Adrenal gland (tissue), 12 donors: ENCODE data around the gene NIPSNAP3A. TPM values are rescaled to one million over a fixed set of nuclear protein-coding genes. Genes with fewer than 3 reads are reported as not detected.

Experiments used
- DNase-seq, 7 donors: peaks; one replicate each; pipeline ENCODE4 v3.0.0-alpha.2; 2019 to 2020
- H3K27ac ChIP-seq, 5 donors: fragments of 200-600 bp; sonication (generic) in 4 of 5; 1 replicate in 3 of 5; 2 replicates in 2 of 5; pipeline versions ENCODE4 v1.5.1 to v1.8.0; 2016 to 2020; ENCODE audit warnings: mild to moderate bottlenecking in 1 of 5
- H3K27me3 ChIP-seq: fragments of 200-600 bp; 2 replicates; pipeline ENCODE4 v1.8.0; 2021
- H3K36me3 ChIP-seq, 2 donors: fragments of 200-600 bp; replicated peaks in 1 of 2; 1 replicate in 1 of 2; 2 replicates in 1 of 2; pipeline versions ENCODE4 v1.5.1 to v1.8.0; 2018 to 2022
- H3K4me1 ChIP-seq, 2 donors: fragments of 200-600 bp; replicated peaks in 1 of 2; 1 replicate in 1 of 2; 2 replicates in 1 of 2; pipeline versions ENCODE4 v1.5.1 to v1.8.0; 2018 to 2021
- H3K4me3 ChIP-seq, 4 donors: fragments of 200-600 bp; sonication (generic) in 3 of 4; one replicate each; pipeline ENCODE4 v1.5.1; 2016 to 2018
- H3K9me3 ChIP-seq, 3 donors: fragments of 200-600 bp; sonication (generic) in 1 of 3; replicated peaks in 1 of 3; 1 replicate in 2 of 3; 2 replicates in 1 of 3; pipeline versions ENCODE4 v1.5.1 to v1.8.0; 2016 to 2021
- CTCF ChIP-seq, 6 experiments: fragments of 450-650 bp in 4 of 6; fragments of 200-600 bp in 2 of 6; sonication (generic) in 1 of 6; IDR thresholded peaks; 1 replicate in 5 of 6; 2 replicates in 1 of 6; pipeline versions ENCODE4 v1.5.1 to v1.8.0; 2016 to 2021; ENCODE audit warnings: antibody characterized with exemption in 6 of 6, mild to moderate bottlenecking in 2 of 6, moderate library complexity in 1 of 6
- POLR2A ChIP-seq, 2 donors: fragments of 450-650 bp; IDR thresholded peaks; one replicate each; pipeline ENCODE4 v1.6.1; 2017; ENCODE audit warnings: antibody characterized with exemption in 2 of 2, mild to moderate bottlenecking in 2 of 2, moderate library complexity in 1 of 2
- WGBS, 4 donors: extraction: QIAGEN DNeasy Blood & Tissue Kit in 2 of 4; methylation state at CpG; one replicate each; pipeline versions ENCODE4 v1.1.5 to v1.1.7; 2013 to 2017; 5-methylcytosine and 5-hydroxymethylcytosine counted together
- intact Hi-C, 2 donors: fragments of 100-400 bp; cut with DNase I; formaldehyde crosslinking; loops; one replicate each; pipeline versions ENCODE4 v1.14.1 to v1.15.0; 2022 to 2023
- polyA plus RNA-seq, 3 donors: library from polyadenylated mRNA; stranded (reverse); fragments of 200-250 nt in 2 of 3; fragments of 350-450 nt in 1 of 3; fragmentation: Illumina TruSeq in 1 of 3; extraction: RNeasy Lipid Tissue Mini Kit (QIAGEN cat#74804) in 1 of 3; gene quantifications; one replicate each; pipeline ENCODE4 v1.2.3, GENCODE V29; 2013 to 2014
- total RNA-seq, 9 donors: library from RNA; depleted of rRNA in 4 of 9; stranded (reverse); fragments of >200 nt in 4 of 9; fragments of 120-200 nt in 1 of 9; fragmentation: NEBNext Ultra II Directional in 1 of 9; extraction: Animal tissue kit (Norgen Biotek cat#: 25700) in 1 of 9; gene quantifications; one replicate each; pipeline versions ENCODE4 v1.1.0 to v1.2.4, GENCODE V29; 2013 to 2023
- donor health status: healthy with polysubstance abuse.
- donor health status: Bipolar disorder and iron deficiency.
- donor health status: DM: yes; HTN: yes; CAD: no.
- donor health status: DM: no; HTN: no; CAD: no.
- donor health status: DM: no; HTN: no; CAD: no.
- donor health status: DM: yes; HTN: yes; CAD: no.

NIPSNAP3A gene
- total and polyA plus RNA-seq, 12 donors, result 18.3 to 164 (median 43.7) TPM

GRCh38 chr9:104772714-104773510, 25.4 kb downstream of the NIPSNAP3A start:
- Histone ChIP-seq H3K27me3 (no peaks in the 10 kb centered on the region), H3K27ac (peak overlapping the region; percentile 49 to 82 (median 72)), H3K9me3 (no peaks in the 10 kb centered on the region), H3K4me3 (peak overlapping the region in 1 of 4 donors; percentile 23), H3K36me3 (no peaks in the 10 kb centered on the region), H3K4me1 (peaks cover 21 to 76% of the 10 kb centered on the region in 2 donors)
- 19 to 33% (median 26%) methylated on average over 5 of the region's 5 CpGs for WGBS, 4 donors
- intact Hi-C loops, result no loop called here
- peak in 3 of 7 donors; percentile 42 to 56 (median 46) for DNase-seq
- TF ChIP-seq POLR2A (IDR thresholded peaks at IDR 0.05) (no peak), CTCF (IDR thresholded peaks at IDR 0.05) (no peak)

- peak in 1 of 2 donors; percentile 14 for TF ChIP-seq POLR2A (IDR thresholded peaks at IDR 0.05)
- TF ChIP-seq CTCF (IDR thresholded peaks at IDR 0.05), result no peak
- DNase-seq, result no peak
- H3K4me3 ChIP-seq, result no peak overlapping the region
- H3K9me3 ChIP-seq, result no peaks in the 10 kb centered on the region
- no peaks in the 10 kb centered on the region for H3K27me3 ChIP-seq
- no peaks in the 10 kb centered on the region for H3K36me3 ChIP-seq
- intact Hi-C loops, result no loop called here
- H3K4me1 ChIP-seq, result peaks cover 21 to 79% of the 10 kb centered on the region in 2 donors
- H3K27ac ChIP-seq, result peak overlapping the region; percentile 41 to 82 (median 55)
- 6 to 25% (median 11%) methylated on average over 1 of the region's 1 CpG for WGBS, 4 donors
These were observed 26.6 kb downstream of the NIPSNAP3A start for GRCh38 chr9:104774132-104774531.

DNA sequence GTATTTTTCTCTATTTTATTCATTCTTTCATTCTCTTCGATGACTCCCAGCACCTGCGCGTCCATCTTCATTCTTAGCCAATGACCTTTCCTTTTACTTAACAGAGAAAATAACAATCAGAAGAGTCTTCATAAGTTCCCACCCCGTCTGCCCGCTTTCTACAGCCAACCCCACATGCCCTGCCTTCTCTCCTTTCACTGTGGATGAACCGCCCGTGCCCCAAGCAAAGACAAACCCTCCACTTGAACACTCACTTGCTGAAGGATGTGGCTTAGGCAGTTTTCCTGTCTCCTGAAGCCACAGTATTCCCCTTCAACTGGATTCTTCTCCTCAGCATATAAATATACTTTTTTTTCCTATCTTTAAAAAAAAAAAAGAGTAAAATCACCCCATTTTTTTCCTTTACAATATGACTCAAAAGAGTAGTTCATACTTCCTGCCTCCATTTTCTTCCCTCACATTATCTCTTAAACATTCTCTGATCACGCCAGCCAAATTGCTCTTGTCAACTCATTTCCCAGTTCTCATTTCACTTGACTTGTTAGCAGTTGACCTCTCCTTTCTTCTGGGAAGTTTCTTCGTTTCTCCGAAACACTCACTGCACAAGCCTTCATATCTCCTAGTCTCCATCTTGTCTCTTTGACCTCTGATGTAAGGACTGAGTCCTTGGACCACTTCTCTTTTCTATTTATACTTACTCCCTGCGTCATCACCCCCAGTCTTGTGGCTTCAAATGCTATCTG, 27.5 kb downstream of the NIPSNAP3A start:
- H3K9me3 ChIP-seq, result no peaks in the 10 kb centered on the region
- WGBS, 4 donors, result 72 to 82% (median 77%) methylated on average over 11 of the region's 11 CpGs
- H3K4me1 ChIP-seq, result peaks cover 21 to 75% of the 10 kb centered on the region in 2 donors
- DNase-seq, result peak in 4 of 7 donors; percentile 55 to 72 (median 62)
- H3K27me3 ChIP-seq, result no peaks in the 10 kb centered on the region
- peak overlapping the region; percentile 49 to 82 (median 55) for H3K27ac ChIP-seq
- H3K4me3 ChIP-seq, result no peak overlapping the region
- H3K36me3 ChIP-seq, result no peaks in the 10 kb centered on the region
- TF ChIP-seq POLR2A (IDR thresholded peaks at IDR 0.05) (peak in 1 of 2 donors; percentile 14), CTCF (IDR thresholded peaks at IDR 0.05) (no peak)
- intact Hi-C loops, result no loop called here

DNA sequence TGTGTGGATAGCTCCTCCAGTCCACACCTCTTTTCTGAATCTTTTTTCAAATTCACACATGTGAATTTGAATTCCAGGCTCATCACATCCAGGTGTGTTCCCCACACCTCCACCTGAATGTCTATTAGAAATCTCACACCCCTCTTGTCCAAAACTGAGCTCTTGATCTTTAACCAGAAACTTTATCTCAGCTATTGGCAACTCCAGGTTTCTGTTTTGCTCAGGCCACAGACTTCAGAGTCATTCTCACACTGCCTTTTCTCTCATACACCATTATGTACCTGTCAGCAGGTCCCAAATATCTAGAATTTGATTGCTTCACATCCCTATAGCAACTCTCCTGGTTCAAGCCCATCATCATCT, 28.1 kb downstream of the NIPSNAP3A start:
- Histone ChIP-seq H3K4me3 (no peak overlapping the region), H3K27ac (peak overlapping the region; percentile 49 to 82 (median 73)), H3K27me3 (no peaks in the 10 kb centered on the region), H3K9me3 (no peaks in the 10 kb centered on the region), H3K4me1 (peaks cover 21 to 74% of the 10 kb centered on the region in 2 donors), H3K36me3 (no peaks in the 10 kb centered on the region)
- TF ChIP-seq POLR2A (IDR thresholded peaks at IDR 0.05) (no peak), CTCF (IDR thresholded peaks at IDR 0.05) (no peak)
- no peak for DNase-seq
- intact Hi-C loops, result no loop called here
